Suprapubic skin (tissue), 4 donors: Measurements from ENCODE around the gene CEACAM1.

Experiments used
- EP300 ChIP-seq: sonication (generic); formaldehyde crosslinking; IDR thresholded peaks from one replicate; pipeline ENCODE4 v1.6.1; 2017; ENCODE audit warnings: antibody characterized with exemption
- POLR2A ChIP-seq, 2 donors: fragments of 450-650 bp; IDR thresholded peaks; one replicate each; pipeline ENCODE4 v1.6.1; 2017; ENCODE audit warnings: antibody characterized with exemption in 2 of 2, mild to moderate bottlenecking in 2 of 2, moderate library complexity in 2 of 2
- POLR2AphosphoS5 ChIP-seq, 3 donors: sonication (generic); formaldehyde crosslinking; IDR thresholded peaks; one replicate each; pipeline ENCODE4 v1.6.1; 2017; ENCODE audit warnings: antibody characterized with exemption in 3 of 3
- TF ChIP-seq, protein P1 (sequence below), 2 donors: fragments of 200-600 bp in 1 of 2; fragments of 450-650 bp in 1 of 2; sonication (generic) in 1 of 2; IDR thresholded peaks; one replicate each; pipeline ENCODE4 v1.5.1; 2016 to 2019; ENCODE audit warnings: antibody characterized with exemption in 2 of 2, mild to moderate bottlenecking in 1 of 2, moderate library complexity in 1 of 2

DNA sequence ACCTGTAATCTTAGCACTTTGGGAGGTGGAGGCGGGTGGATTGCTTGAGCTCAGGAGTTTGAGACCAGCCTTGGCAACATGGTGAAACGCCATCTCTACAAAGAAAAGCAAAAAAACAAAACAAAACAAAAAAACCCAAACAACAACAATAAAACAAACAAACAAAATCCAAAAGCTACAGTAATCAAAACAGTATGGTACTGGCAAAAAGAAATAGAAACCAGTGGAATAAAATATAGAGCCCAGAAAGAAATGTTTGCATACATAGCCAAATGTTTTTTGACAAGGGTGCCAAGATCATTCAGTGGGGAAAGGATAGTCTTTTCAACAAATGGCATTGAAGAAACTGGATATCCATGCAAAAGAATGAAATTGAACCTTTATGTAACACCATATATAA, 11.5 kb downstream of the CEACAM1 start:
- TF ChIP-seq POLR2A (IDR thresholded peaks at IDR 0.05): no peak
- no peak for TF ChIP-seq EP300
- TF ChIP-seq, protein P1, sequence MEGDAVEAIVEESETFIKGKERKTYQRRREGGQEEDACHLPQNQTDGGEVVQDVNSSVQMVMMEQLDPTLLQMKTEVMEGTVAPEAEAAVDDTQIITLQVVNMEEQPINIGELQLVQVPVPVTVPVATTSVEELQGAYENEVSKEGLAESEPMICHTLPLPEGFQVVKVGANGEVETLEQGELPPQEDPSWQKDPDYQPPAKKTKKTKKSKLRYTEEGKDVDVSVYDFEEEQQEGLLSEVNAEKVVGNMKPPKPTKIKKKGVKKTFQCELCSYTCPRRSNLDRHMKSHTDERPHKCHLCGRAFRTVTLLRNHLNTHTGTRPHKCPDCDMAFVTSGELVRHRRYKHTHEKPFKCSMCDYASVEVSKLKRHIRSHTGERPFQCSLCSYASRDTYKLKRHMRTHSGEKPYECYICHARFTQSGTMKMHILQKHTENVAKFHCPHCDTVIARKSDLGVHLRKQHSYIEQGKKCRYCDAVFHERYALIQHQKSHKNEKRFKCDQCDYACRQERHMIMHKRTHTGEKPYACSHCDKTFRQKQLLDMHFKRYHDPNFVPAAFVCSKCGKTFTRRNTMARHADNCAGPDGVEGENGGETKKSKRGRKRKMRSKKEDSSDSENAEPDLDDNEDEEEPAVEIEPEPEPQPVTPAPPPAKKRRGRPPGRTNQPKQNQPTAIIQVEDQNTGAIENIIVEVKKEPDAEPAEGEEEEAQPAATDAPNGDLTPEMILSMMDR (IDR thresholded peaks at IDR 0.05): no peak
- no peak for TF ChIP-seq POLR2AphosphoS5 (IDR thresholded peaks at IDR 0.05)
